B cell (primary cell): ENCODE measurements around the gene PGLYRP2. TPM values are rescaled to one million over a fixed set of nuclear protein-coding genes. Genes with fewer than 3 reads are reported as not detected.
A peak's percentile ranks its signal among the peaks of the same experiment; 100 is the strongest.

ENCODE experiments used
- ATAC-seq: fragments of 200-7000 bp; cut with Tn5 transposase; one replicate; pipeline ENCODE4 v1.10.0; 2021; ENCODE audit warnings: low read depth, mild to moderate bottlenecking, moderate number of reproducible peaks, moderate library complexity
- CTCF ChIA-PET: fragments of 350-600 bp; sonication (Branson Sonifier 250); formaldehyde crosslinking; loops from one replicate; lab custom pipeline; 2021; ENCODE audit warnings: antibody characterized with exemption, inconsistent platforms; lab: Charles Lee
- POLR2A ChIA-PET: fragments of 350-600 bp; sonication (Branson Sonifier 250); formaldehyde crosslinking; loops from one replicate; lab custom pipeline; 2021; ENCODE audit warnings: antibody characterized with exemption; lab: Charles Lee
- DNase-seq: peaks from one replicate; pipeline ENCODE4 v3.0.0; 2013
- H2AFZ ChIP-seq: 2 replicates; pipeline ENCODE4 v1.6.1; 2012; ENCODE audit warnings: mild to moderate bottlenecking, low read depth, low read length; ENCODE audit not compliant: insufficient read depth, poor library complexity, severe bottlenecking
- H3K27ac ChIP-seq, 2 donors: 1 replicate in 1 of 2; 2 replicates in 1 of 2; pipeline ENCODE4 v1.5.1; 2012 to 2013; ENCODE audit warnings: low read length in 2 of 2, mild to moderate bottlenecking in 2 of 2, moderate library complexity in 1 of 2
- H3K27me3 ChIP-seq, 4 experiments: fragments of 200-600 bp in 1 of 4; sonication (generic) in 1 of 4; replicated peaks in 1 of 4; 1 replicate in 2 of 4; 2 replicates in 2 of 4; pipeline versions ENCODE4 v1.6.1 to v1.7.0; 2013 to 2016; ENCODE audit warnings: low read length in 3 of 4, mild to moderate bottlenecking in 2 of 4, mixed read lengths in 1 of 4, moderate library complexity in 1 of 4; ENCODE audit not compliant: insufficient read depth in 4 of 4, control insufficient read depth in 3 of 4; ENCODE audit errors: control extremely low read depth in 1 of 4
- H3K36me3 ChIP-seq, 2 experiments: replicated peaks in 1 of 2; 1 replicate in 1 of 2; 2 replicates in 1 of 2; pipeline versions ENCODE4 v1.6.1 to v1.7.1; 2013; ENCODE audit warnings: low read length in 1 of 2; ENCODE audit not compliant: insufficient read depth in 2 of 2, control insufficient read depth in 1 of 2; ENCODE audit errors: control extremely low read depth in 1 of 2, extremely low read depth in 1 of 2
- H3K4me1 ChIP-seq, 2 donors: fragments of 200-600 bp in 1 of 2; sonication (generic) in 1 of 2; 1 replicate in 1 of 2; 2 replicates in 1 of 2; pipeline versions ENCODE4 v1.5.1 to v1.6.1; 2013 to 2017; ENCODE audit warnings: low read length in 2 of 2; ENCODE audit not compliant: control insufficient read depth in 2 of 2, insufficient read depth in 2 of 2
- H3K4me2 ChIP-seq: replicated peaks from 2 replicates; pipeline ENCODE3; 2012; ENCODE audit warnings: mild to moderate bottlenecking, low read depth, low read length; ENCODE audit not compliant: poor library complexity, severe bottlenecking
- H3K4me3 ChIP-seq, 5 experiments: fragments of 200-600 bp in 1 of 5; sonication (generic) in 1 of 5; 1 replicate in 3 of 5; 2 replicates in 2 of 5; pipeline versions ENCODE4 v1.5.1 to v1.7.0; 2011 to 2016; ENCODE audit warnings: low read length in 4 of 5, mild to moderate bottlenecking in 4 of 5, low read depth in 2 of 5, control low read depth in 1 of 5, moderate library complexity in 1 of 5; ENCODE audit not compliant: insufficient read depth in 1 of 5; ENCODE audit errors: control extremely low read depth in 1 of 5, extremely low read depth in 1 of 5
- H3K79me2 ChIP-seq: fragments of 200-600 bp; sonication (generic); one replicate; pipeline ENCODE4 v1.6.0; 2016; ENCODE audit warnings: low read length; ENCODE audit not compliant: control insufficient read depth, insufficient read depth
- H3K9ac ChIP-seq: fragments of 200-600 bp; sonication (generic); 2 replicates; pipeline ENCODE4 v1.6.1; 2017; ENCODE audit warnings: mild to moderate bottlenecking, low read length, moderate library complexity
- H3K9me3 ChIP-seq, 3 donors: one replicate each; pipeline versions ENCODE4 v1.6.1 to v1.7.1; 2013; ENCODE audit warnings: low read length in 2 of 3; ENCODE audit not compliant: control insufficient read depth in 2 of 3, insufficient read depth in 1 of 3; ENCODE audit errors: control extremely low read depth in 1 of 3
- H4K20me1 ChIP-seq: 2 replicates; pipeline ENCODE4 v1.6.0; 2012; ENCODE audit warnings: mild to moderate bottlenecking, low read length; ENCODE audit not compliant: insufficient read depth, control insufficient read depth, poor library complexity, severe bottlenecking
- H3K27ac Mint-ChIP-seq: one replicate; pipeline ENCODE4 v1.8.0; 2021; ENCODE audit warnings: mixed read lengths
- H3K27me3 Mint-ChIP-seq: one replicate; pipeline ENCODE4 v1.8.0; 2021; ENCODE audit warnings: mixed read lengths
- H3K4me1 Mint-ChIP-seq: one replicate; pipeline ENCODE4 v1.8.0; 2021; ENCODE audit warnings: mixed read lengths
- H3K4me3 Mint-ChIP-seq: one replicate; pipeline ENCODE4 v1.8.0; 2021; ENCODE audit warnings: mixed read lengths
- H3K9me3 Mint-ChIP-seq: one replicate; pipeline ENCODE4 v1.8.0; 2022; ENCODE audit warnings: mixed read lengths; ENCODE audit not compliant: insufficient read depth
- CTCF ChIP-seq: fragments of 200-600 bp; IDR thresholded peaks from one replicate; pipeline ENCODE4 v1.8.0; 2022; ENCODE audit warnings: antibody characterized with exemption, mild to moderate bottlenecking
- EZH2 ChIP-seq: IDR thresholded peaks from 2 replicates; pipeline ENCODE4 v1.6.1; 2012; ENCODE audit warnings: borderline replicate concordance, low read depth, mild to moderate bottlenecking, moderate library complexity, low read length; ENCODE audit not compliant: insufficient read depth, poor library complexity, severe bottlenecking
- WGBS: methylation state at CpG from one replicate; pipeline ENCODE4 v1.1.5; 2013; ENCODE audit warnings: missing lambda C conversion rate; ENCODE audit not compliant: insufficient coverage; 5-methylcytosine and 5-hydroxymethylcytosine counted together
- intact Hi-C: fragments of 100-400 bp; cut with micrococcal nuclease; formaldehyde crosslinking; loops from one replicate; pipeline ENCODE4 v1.10.0; 2022
- polyA plus RNA-seq: library from polyadenylated mRNA; depleted of rRNA; stranded (reverse); fragments of >200 nt; gene quantifications from 2 replicates; pipeline ENCODE4 v1.2.3, GENCODE V29; 2012
- total RNA-seq, 2 donors: library from RNA; stranded (reverse); fragments of 120-200 nt in 1 of 2; gene quantifications; 1 replicate in 1 of 2; 2 replicates in 1 of 2; pipeline versions ENCODE4 v1.2.3 to v1.2.4, GENCODE V29; 2013 to 2022

PGLYRP2 gene
- total and polyA plus RNA-seq, 2 donors (not counting 1 experiment from before 2014, with no cell fraction given) = not detected

GRCh38 chr19:15456871-15457700 is 22.2 kb downstream of the PGLYRP2 start:
- Histone ChIP-seq H3K4me2 (no peak overlapping the region), H4K20me1 (peaks cover 44% of the 10 kb centered on the region), H3K4me3 (no peak overlapping the region), H3K36me3 (peaks cover 12 to 75% of the 10 kb centered on the region in 2 experiments), H3K27me3 (no peaks in the 10 kb centered on the region), H3K4me1 (peaks cover 0 to 7% of the 10 kb centered on the region in 2 donors), H3K27ac (no peak overlapping the region), H3K9ac (no peak overlapping the region), H3K9me3 (peaks cover 0 to under 1% (median 0%) of the 10 kb centered on the region in 3 donors), H3K79me2 (peaks cover 22% of the 10 kb centered on the region), H2AFZ (no peak overlapping the region)
- peak; percentile 21 for ATAC-seq
- no peak for DNase-seq
- TF ChIP-seq EZH2 (no peak), CTCF (no peak)
- WGBS = 98% methylated on average over 78 of the region's 86 CpGs
- H3K27me3 Mint-ChIP-seq = no peaks in the 10 kb centered on the region
- ChIA-PET CTCF (no interaction called here), POLR2A (no interaction called here)
- H3K4me1 Mint-ChIP-seq = peaks cover 4% of the 10 kb centered on the region
- no peak overlapping the region for H3K27ac Mint-ChIP-seq
- intact Hi-C loops = no loop called here
- H3K4me3 Mint-ChIP-seq = no peak overlapping the region
- H3K9me3 Mint-ChIP-seq = no peaks in the 10 kb centered on the region

GRCh38 chr19:15456441-15456840 is 22.9 kb downstream of the PGLYRP2 start:
- H3K9ac ChIP-seq = no peak overlapping the region
- H3K4me3 Mint-ChIP-seq = no peak overlapping the region

More at GRCh38 chr19:15456441-15456840, 22.9 kb downstream of the PGLYRP2 start:
- Mint-ChIP-seq H3K27me3 (no peaks in the 10 kb centered on the region), H3K4me1 (no peaks in the 10 kb centered on the region), H3K9me3 (no peaks in the 10 kb centered on the region), H3K27ac (no peak overlapping the region)
- peaks cover 12 to 75% of the 10 kb centered on the region in 2 experiments for H3K36me3 ChIP-seq
- ChIA-PET POLR2A (no interaction called here), CTCF (interaction anchor here (0.6 to 1.9 kb wide), 2 partner anchors 37 to 72 kb away, joined by 4 to 7 read pairs; no protein-coding TSS in a partner anchor)
- no peak overlapping the region for H2AFZ ChIP-seq
- peaks cover 39% of the 10 kb centered on the region for H4K20me1 ChIP-seq
- DNase-seq (no peak), ATAC-seq (no peak)
- TF ChIP-seq CTCF (no peak), EZH2 (no peak)
- H3K9me3 ChIP-seq = peaks cover 0 to 4% (median 0%) of the 10 kb centered on the region in 3 donors
- intact Hi-C loops = no loop called here
- H3K4me2 ChIP-seq = no peak overlapping the region
- H3K27ac ChIP-seq = no peak overlapping the region
- no peaks in the 10 kb centered on the region for H3K27me3 ChIP-seq
- WGBS = 93% methylated on average over 14 of the region's 14 CpGs
- H3K4me3 ChIP-seq = no peak overlapping the region
- peaks cover 0 to 1% of the 10 kb centered on the region in 2 donors for H3K4me1 ChIP-seq
- H3K79me2 ChIP-seq = peaks cover 16% of the 10 kb centered on the region
